AML-193 (cell line): Measurements from ENCODE around the gene TTYH2.

ENCODE experiments used
- DNase-seq, 2 experiments: peaks; one replicate each; lab custom pipeline; 2025; lab: John Stamatoyannopoulos, UW

TTYH2 gene

GRCh38 chr17:74292495-74292894 is 79.1 kb downstream of the TTYH2 start:
- DNase-seq, result no peak

- DNase-seq, result no peak
Observed at GRCh38 chr17:74295625-74296547, 82.5 kb downstream of the TTYH2 start.

GRCh38 chr17:74296548-74296936 is 83.2 kb downstream of the TTYH2 start:
- peak; percentile 47 to 61 for DNase-seq

GRCh38 chr17:74297941-74298340 is 84.6 kb downstream of the TTYH2 start:
- DNase-seq, result no peak

GRCh38 chr17:74298778-74299177 is 85.4 kb downstream of the TTYH2 start:
- no peak for DNase-seq

DNA sequence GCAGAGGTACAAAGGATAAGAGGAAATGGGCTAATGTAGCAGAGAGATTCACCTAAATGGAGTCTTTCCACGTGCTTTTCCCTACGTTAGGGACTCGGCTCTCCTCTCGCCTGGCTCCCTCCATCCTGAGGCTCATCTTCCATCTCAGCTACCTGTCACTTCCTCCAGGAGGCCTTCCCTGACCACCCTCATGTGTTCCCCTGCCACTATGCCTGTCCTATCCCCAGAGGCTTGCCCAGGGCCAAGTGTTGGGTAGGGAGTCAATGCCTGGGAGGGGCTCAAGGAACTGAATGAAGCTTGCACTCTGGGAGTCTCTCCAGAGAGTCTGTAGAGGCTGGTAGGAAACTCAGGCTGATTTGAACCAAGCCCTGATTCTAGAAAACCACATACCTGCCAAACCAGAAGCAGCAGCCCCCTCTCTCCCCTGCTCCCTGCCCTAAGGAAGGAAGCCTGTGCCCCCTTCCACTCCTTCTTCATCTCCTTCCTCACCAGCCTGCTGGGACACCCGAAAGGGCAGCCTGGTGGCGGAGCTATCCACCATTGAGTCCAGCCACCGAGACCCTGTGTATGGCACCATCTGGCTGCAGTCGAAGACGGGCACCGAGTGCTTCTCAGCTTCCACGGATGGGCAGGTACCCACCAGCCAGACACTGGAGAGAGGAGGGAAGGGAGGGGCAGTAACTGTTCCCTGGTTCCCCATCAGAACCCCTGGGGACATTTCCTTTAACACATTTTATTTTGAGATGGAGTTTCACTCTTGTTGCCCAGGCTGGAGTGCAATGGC is 86.0 kb downstream of the TTYH2 start:
- no peak for DNase-seq

DNA sequence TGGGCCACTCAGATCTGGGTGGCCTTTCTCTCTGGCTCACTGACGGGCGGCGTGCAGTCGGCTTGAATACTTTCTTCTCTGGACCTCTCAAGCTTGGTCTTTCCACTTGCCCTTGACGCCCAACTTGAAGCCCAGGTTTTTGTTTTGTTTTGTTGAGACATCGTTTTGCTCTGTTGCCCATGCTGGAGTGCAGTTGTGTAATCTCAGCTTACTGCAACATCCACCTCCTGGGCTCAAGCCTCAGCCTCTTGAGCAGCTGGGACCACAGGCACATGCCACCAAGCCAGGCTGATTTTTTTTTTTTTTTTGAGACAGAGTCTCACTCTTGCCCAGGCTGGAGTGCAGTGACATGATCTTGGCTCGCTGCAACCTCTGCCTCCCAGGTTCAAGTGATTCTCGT is 89.9 kb downstream of the TTYH2 start:
- DNase-seq, result peak; percentile 30 to 32

- no peak for DNase-seq
Observed at GRCh38 chr17:74304184-74304583, 90.8 kb downstream of the TTYH2 start.

- no peak for DNase-seq
Observed at GRCh38 chr17:74305865-74306654, 92.7 kb downstream of the TTYH2 start.

DNA sequence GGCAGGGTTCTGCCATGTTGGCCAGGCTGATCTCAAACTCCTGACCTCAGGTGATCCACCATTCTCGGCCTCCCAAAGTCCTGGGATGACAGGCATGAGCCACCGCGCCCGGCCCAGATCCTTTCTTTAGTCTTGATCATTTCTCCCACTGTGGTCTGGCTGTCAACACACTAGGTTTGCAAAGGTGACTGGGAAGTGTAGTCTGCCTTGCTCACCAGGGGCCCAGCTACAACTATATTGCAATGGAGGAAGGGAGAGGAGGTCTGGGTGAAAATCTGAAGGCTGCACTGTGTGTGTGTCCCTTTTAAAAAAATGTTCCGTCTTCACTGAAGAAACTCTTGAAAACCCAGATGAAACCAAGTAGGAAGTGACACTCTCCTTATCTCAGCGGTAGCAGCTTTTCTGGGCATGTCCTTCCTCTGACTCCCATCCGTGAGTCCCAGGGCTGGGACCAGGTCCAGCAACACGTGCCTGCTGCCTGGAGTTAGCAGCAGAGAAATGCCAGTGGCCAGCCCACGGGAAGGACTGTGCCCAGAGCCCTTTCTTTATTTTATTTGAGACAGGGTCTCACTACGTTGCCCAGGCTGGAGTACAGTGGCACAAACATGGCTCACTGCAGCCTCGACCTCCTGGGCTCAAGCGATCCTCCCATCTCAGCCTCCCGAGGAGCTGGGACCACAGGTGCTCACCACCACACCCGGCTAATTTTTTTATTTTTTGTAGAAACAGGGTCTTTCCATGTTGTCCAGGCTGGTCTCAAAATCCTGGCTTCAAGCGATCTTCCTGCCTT is 94.8 kb downstream of the TTYH2 start:
- no peak for DNase-seq

DNA sequence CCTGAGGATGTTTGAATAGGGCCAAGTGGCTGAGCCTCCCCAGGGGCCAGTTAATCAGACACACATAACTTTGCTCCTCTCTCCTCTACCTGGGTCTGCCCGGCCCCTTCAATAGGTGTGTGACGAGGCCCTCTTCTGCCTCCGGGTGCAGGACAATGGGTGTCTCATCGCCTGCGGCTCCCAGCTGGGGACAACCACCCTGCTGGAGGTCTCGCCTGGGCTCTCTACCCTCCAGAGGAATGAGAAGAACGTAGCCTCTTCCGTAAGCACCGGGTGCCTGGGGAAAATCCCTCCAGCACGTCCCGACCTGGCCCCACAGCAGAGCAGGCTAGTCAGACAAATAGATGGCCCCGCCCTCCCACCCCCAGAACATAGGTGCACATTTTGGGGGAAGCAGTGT is 96.5 kb downstream of the TTYH2 start:
- DNase-seq, result no peak
